ENCODE data around the gene ARHGAP26. TPM values are rescaled to one million over a fixed set of nuclear protein-coding genes. Genes with fewer than 3 reads are reported as not detected.

The ARHGAP26 gene
- polyA plus RNA-seq, 1 donor from 2014 or later: 0.83 TPM

GRCh38 chr5:142913728-142914338 lies 143.7 kb downstream of the ARHGAP26 start:
- H3K4me2 ChIP-seq (ENCODE audit: low read length): no peak overlapping the region
- no peak overlapping the region for H3K9ac ChIP-seq (ENCODE audit: low read length)

GRCh38 chr5:142915038-142915437 lies 144.9 kb downstream of the ARHGAP26 start:
- Histone ChIP-seq H3K4me3 (ENCODE audit: low read length) (no peak overlapping the region), H4K20me1 (ENCODE audit: insufficient read depth) (no peaks in the 10 kb centered on the region), H3K79me2 (replicated peaks; ENCODE audit: insufficient read depth, low read length) (no peaks in the 10 kb centered on the region), H3K9me3 (ENCODE audit: low read length) (no peaks in the 10 kb centered on the region), H3K4me2 (ENCODE audit: low read length) (no peak overlapping the region), H3K36me3 (ENCODE audit: insufficient read depth, low read length) (no peaks in the 10 kb centered on the region), H2AFZ (ENCODE audit: low read depth, low read length) (no peak overlapping the region), H3K27me3 (ENCODE audit: insufficient read depth, low read depth, low read length) (no peaks in the 10 kb centered on the region), H3F3A (ENCODE audit: insufficient read depth, low read length, poor library complexity, severe bottlenecking) (no peaks in the 10 kb centered on the region), H3K27ac (ENCODE audit: low read length) (no peak overlapping the region), H3K9ac (ENCODE audit: low read length) (no peak overlapping the region), H3K9me2 (ENCODE audit: insufficient read depth, low read length) (no peaks in the 10 kb centered on the region)
- TF ChIP-seq EZH2 (IDR thresholded peaks at IDR 0.05; ENCODE audit: borderline replicate concordance, insufficient read depth, low read length, poor library complexity, severe bottlenecking): no peak
- no peak for TF ChIP-seq CTCF (IDR thresholded peaks at IDR 0.05; ENCODE audit: poor library complexity, severe bottlenecking)
- no peak for TF ChIP-seq POLR2AphosphoS5 (IDR thresholded peaks at IDR 0.05)
- TF ChIP-seq SMC3 (conservative IDR thresholded peaks at IDR 0.05; ENCODE audit: poor library complexity): no peak
- TF ChIP-seq RAD21 (conservative IDR thresholded peaks at IDR 0.05): no peak
- TF ChIP-seq REST (IDR thresholded peaks at IDR 0.05; ENCODE audit: borderline replicate concordance): no peak
- no peak for TF ChIP-seq MXI1 (conservative IDR thresholded peaks at IDR 0.05; ENCODE audit: poor library complexity, severe bottlenecking)
- no peak for TF ChIP-seq TAF1 (IDR thresholded peaks at IDR 0.05; ENCODE audit: low read depth)
- no peak for TF ChIP-seq EP300 (conservative IDR thresholded peaks at IDR 0.05; ENCODE audit: poor library complexity, severe bottlenecking)

More at GRCh38 chr5:142913728-142914338, 143.7 kb downstream of the ARHGAP26 start:
- H3K4me3 ChIP-seq (ENCODE audit: low read length): no peak overlapping the region
- H3K27ac ChIP-seq (ENCODE audit: low read length): no peak overlapping the region
- no peaks in the 10 kb centered on the region for H3F3A ChIP-seq (ENCODE audit: insufficient read depth, low read length, poor library complexity, severe bottlenecking)
- no peaks in the 10 kb centered on the region for H3K27me3 ChIP-seq (ENCODE audit: insufficient read depth, low read depth, low read length)
- no peaks in the 10 kb centered on the region for H3K79me2 ChIP-seq (replicated peaks; ENCODE audit: insufficient read depth, low read length)
- no peak for TF ChIP-seq MXI1 (conservative IDR thresholded peaks at IDR 0.05; ENCODE audit: poor library complexity, severe bottlenecking)
- H3K36me3 ChIP-seq (ENCODE audit: insufficient read depth, low read length): no peaks in the 10 kb centered on the region
- H4K20me1 ChIP-seq (ENCODE audit: insufficient read depth): no peaks in the 10 kb centered on the region
- no peaks in the 10 kb centered on the region for H3K9me3 ChIP-seq (ENCODE audit: low read length)
- no peaks in the 10 kb centered on the region for H3K9me2 ChIP-seq (ENCODE audit: insufficient read depth, low read length)
- no peak overlapping the region for H2AFZ ChIP-seq (ENCODE audit: low read depth, low read length)
